H9 (cell line): Measurements from ENCODE around the gene ZNF428. TPM values are rescaled to one million over a fixed set of nuclear protein-coding genes. Genes with fewer than 3 reads are reported as not detected.

Experiments used
- DNase-seq: peaks from one replicate; pipeline ENCODE4 v3.0.0-alpha.2; 2017
- H2AFZ ChIP-seq: one replicate; pipeline ENCODE4 v1.6.1; 2013; ENCODE audit warnings: mild to moderate bottlenecking, low read length, control low read depth, moderate library complexity
- H2AK5ac ChIP-seq: 2 replicates; pipeline ENCODE4 v1.6.1; 2013; ENCODE audit warnings: low read length, control low read depth, mixed read lengths; ENCODE audit not compliant: insufficient read length
- H2BK120ac ChIP-seq: one replicate; pipeline ENCODE4 v1.6.1; 2013; ENCODE audit warnings: low read depth, mild to moderate bottlenecking, low read length, control low read depth, inconsistent platforms; ENCODE audit not compliant: poor library complexity, severe bottlenecking
- H2BK12ac ChIP-seq: 2 replicates; pipeline ENCODE4 v1.6.1; 2013; ENCODE audit warnings: low read length, control low read depth, mixed read lengths, low read depth; ENCODE audit not compliant: insufficient read length
- H2BK15ac ChIP-seq: 2 replicates; pipeline ENCODE4 v1.6.1; 2013; ENCODE audit warnings: low read depth, low read length, control low read depth
- H2BK20ac ChIP-seq: one replicate; pipeline ENCODE4 v1.6.1; 2013; ENCODE audit warnings: low read depth, mild to moderate bottlenecking, low read length, control low read depth, inconsistent platforms; ENCODE audit not compliant: poor library complexity, severe bottlenecking
- H2BK5ac ChIP-seq: 2 replicates; pipeline ENCODE4 v1.6.1; 2013; ENCODE audit warnings: low read length, control low read depth, mixed read lengths; ENCODE audit not compliant: insufficient read length
- H3K14ac ChIP-seq: 2 replicates; pipeline ENCODE4 v1.6.1; 2013; ENCODE audit warnings: low read length, control low read depth; ENCODE audit not compliant: insufficient read depth
- H3K18ac ChIP-seq: 2 replicates; pipeline ENCODE4 v1.6.1; 2013; ENCODE audit warnings: low read depth, mild to moderate bottlenecking, mixed read lengths, low read length, control low read depth; ENCODE audit not compliant: insufficient read length
- H3K23ac ChIP-seq: 2 replicates; pipeline ENCODE4 v1.6.1; 2013; ENCODE audit warnings: low read length, control low read depth, mixed read lengths, low read depth; ENCODE audit not compliant: insufficient read length
- H3K23me2 ChIP-seq: 2 replicates; pipeline ENCODE4 v1.6.1; 2013; ENCODE audit warnings: low read depth, mild to moderate bottlenecking, mixed read lengths, low read length, control low read depth; ENCODE audit not compliant: insufficient read length, poor library complexity, severe bottlenecking
- H3K27ac ChIP-seq: 2 replicates; pipeline ENCODE4 v1.5.1; 2013; ENCODE audit warnings: low read length, control low read depth, mixed read lengths, low read depth; ENCODE audit not compliant: insufficient read length
- H3K27me3 ChIP-seq: 2 replicates; pipeline ENCODE4 v1.6.1; 2013; ENCODE audit warnings: low read length, control low read depth, inconsistent platforms; ENCODE audit not compliant: insufficient read depth
- H3K4ac ChIP-seq: 2 replicates; pipeline ENCODE4 v1.6.1; 2013; ENCODE audit warnings: low read depth, mild to moderate bottlenecking, control low read depth, inconsistent platforms, low read length, moderate library complexity
- H3K4me1 ChIP-seq: 2 replicates; pipeline ENCODE4 v1.6.1; 2013; ENCODE audit warnings: low read length, control low read depth, inconsistent platforms; ENCODE audit not compliant: insufficient read depth
- H3K4me2 ChIP-seq: 2 replicates; pipeline ENCODE4 v1.6.1; 2013; ENCODE audit warnings: low read length, control low read depth, mixed read lengths; ENCODE audit not compliant: insufficient read length, insufficient read depth
- H3K56ac ChIP-seq: 2 replicates; pipeline ENCODE4 v1.6.1; 2013; ENCODE audit warnings: low read depth, mild to moderate bottlenecking, mixed read lengths, low read length, control low read depth; ENCODE audit not compliant: insufficient read length
- H3K79me1 ChIP-seq: 2 replicates; pipeline ENCODE4 v1.6.1; 2013; ENCODE audit warnings: low read depth, mild to moderate bottlenecking, moderate library complexity, low read length, control low read depth, inconsistent platforms; ENCODE audit not compliant: insufficient read depth, poor library complexity, severe bottlenecking
- H3K79me2 ChIP-seq: 2 replicates; pipeline ENCODE4 v1.6.1; 2013; ENCODE audit warnings: low read length, control low read depth, inconsistent platforms; ENCODE audit not compliant: insufficient read depth
- H3K9ac ChIP-seq: 2 replicates; pipeline ENCODE4 v1.6.1; 2013; ENCODE audit warnings: low read length, control low read depth, mixed read lengths; ENCODE audit not compliant: insufficient read length; ENCODE audit errors: extremely low read depth
- H3K9me3 ChIP-seq: one replicate; pipeline ENCODE4 v1.6.1; 2013; ENCODE audit warnings: low read depth, low read length, inconsistent platforms; ENCODE audit not compliant: control insufficient read depth
- H3T11ph ChIP-seq: one replicate; pipeline ENCODE4 v1.6.1; 2013; ENCODE audit warnings: mild to moderate bottlenecking, low read length, control low read depth, inconsistent platforms
- H4K20me1 ChIP-seq: one replicate; pipeline ENCODE4 v1.6.1; 2013; ENCODE audit not compliant: control insufficient read depth, insufficient read length, insufficient read depth
- H4K5ac ChIP-seq: 2 replicates; pipeline ENCODE4 v1.6.1; 2013; ENCODE audit warnings: low read depth, mild to moderate bottlenecking, mixed read lengths, low read length, control low read depth; ENCODE audit not compliant: insufficient read length
- H4K8ac ChIP-seq: replicated peaks from 2 replicates; pipeline ENCODE4 v1.6.1; 2013; ENCODE audit warnings: low read length, control low read depth, mixed read lengths, low read depth; ENCODE audit not compliant: insufficient read length
- H4K91ac ChIP-seq: 2 replicates; pipeline ENCODE4 v1.6.1; 2013; ENCODE audit warnings: low read depth, mild to moderate bottlenecking, moderate library complexity, mixed read lengths, low read length, control low read depth; ENCODE audit not compliant: insufficient read length
- H3K27ac Mint-ChIP-seq, 3 experiments: 2 replicates in 2 of 3; 3 replicates in 1 of 3; pipeline ENCODE4 v1.8.0; 2020 to 2021; ENCODE audit warnings: mixed read lengths in 3 of 3, mild to moderate bottlenecking in 1 of 3, moderate library complexity in 1 of 3
- H3K27me3 Mint-ChIP-seq: 2 replicates; pipeline ENCODE4 v1.8.0; 2021; ENCODE audit warnings: low read depth, mild to moderate bottlenecking, moderate library complexity, mixed read lengths
- H3K36me3 Mint-ChIP-seq, 3 experiments: 2 replicates in 2 of 3; 3 replicates in 1 of 3; pipeline ENCODE4 v1.8.0; 2020 to 2021; ENCODE audit warnings: low read depth in 3 of 3, mixed read lengths in 3 of 3; ENCODE audit not compliant: insufficient read depth in 1 of 3
- H3K4me1 Mint-ChIP-seq, 2 experiments: 2 replicates each; pipeline ENCODE4 v1.8.0; 2020; ENCODE audit warnings: mixed read lengths in 2 of 2
- H3K4me3 Mint-ChIP-seq, 2 experiments: 2 replicates in 1 of 2; 3 replicates in 1 of 2; pipeline ENCODE4 v1.8.0; 2020 to 2021; ENCODE audit warnings: mild to moderate bottlenecking in 2 of 2, mixed read lengths in 2 of 2, moderate library complexity in 1 of 2
- H3K9me3 Mint-ChIP-seq, 2 experiments: 2 replicates in 1 of 2; 3 replicates in 1 of 2; pipeline ENCODE4 v1.8.0; 2020; ENCODE audit warnings: mild to moderate bottlenecking in 2 of 2, mixed read lengths in 2 of 2, moderate library complexity in 1 of 2
- CTCF ChIP-seq: fragments of 200-600 bp; sonication (generic); conservative IDR thresholded peaks from 3 replicates; pipeline ENCODE4 v1.8.0; 2021; ENCODE audit warnings: antibody characterized with exemption, mild to moderate bottlenecking
- WGBS: extraction: QIAGEN DNeasy Blood & Tissue Kit; methylation state at CpG from one replicate; pipeline ENCODE4 v1.1.7; 2013; ENCODE audit warnings: missing lambda C conversion rate, low lambda C conversion rate, mixed read lengths; ENCODE audit not compliant: insufficient read length; ENCODE audit errors: extremely low coverage; 5-methylcytosine and 5-hydroxymethylcytosine counted together
- total RNA-seq: library from RNA; stranded (reverse); gene quantifications from 2 replicates; pipeline ENCODE4 v1.2.1, GENCODE V29; 2021

Gene ZNF428
- total RNA-seq, 1 experiment from 2014 or later = 30.3 TPM

- Histone ChIP-seq H3K27me3 (peaks cover 24% of the 10 kb centered on the region; the same call in 1 of the 2 replicates), H3K4me2 (no peak overlapping the region), H4K8ac (no peak overlapping the region), H2BK15ac (no peak overlapping the region), H2AFZ (no peak overlapping the region), H3T11ph (no peak overlapping the region), H2BK120ac (no peak overlapping the region), H3K23ac (no peak overlapping the region), H2BK5ac (no peak overlapping the region), H2BK12ac (no peak overlapping the region), H3K9me3 (no peaks in the 10 kb centered on the region), H3K9ac (no peak overlapping the region), H4K91ac (no peak overlapping the region), H3K56ac (no peak overlapping the region), H3K79me2 (no peaks in the 10 kb centered on the region), H3K79me1 (no peaks in the 10 kb centered on the region), H3K14ac (no peak overlapping the region), H4K5ac (no peak overlapping the region), H3K4ac (no peak overlapping the region), H4K20me1 (no peaks in the 10 kb centered on the region), H3K18ac (no peak overlapping the region), H2BK20ac (no peak overlapping the region), H3K4me1 (0 out of 2 replicates have a peak, but pooled peaks cover 2% of the 10 kb centered on the region), H3K23me2 (peaks cover 13% of the 10 kb centered on the region), H3K27ac (no peak overlapping the region), H2AK5ac (no peak overlapping the region)
- TF ChIP-seq CTCF = no peak
- no peak overlapping the region for H3K4me3 Mint-ChIP-seq
- H3K27ac Mint-ChIP-seq = no peak overlapping the region
- peaks cover 11 to 19% of the 10 kb centered on the region in 2 experiments; a peak in 4 of 5 replicates for H3K9me3 Mint-ChIP-seq
- DNase-seq = no peak
- H3K4me1 Mint-ChIP-seq = peaks cover 12 to 22% of the 10 kb centered on the region in 2 experiments
- peaks cover 63% of the 10 kb centered on the region for H3K27me3 Mint-ChIP-seq
- no CpG with 5 or more reads among the region's 4 CpGs for WGBS
- H3K36me3 Mint-ChIP-seq = peaks cover 8 to 16% (median 16%) of the 10 kb centered on the region in 3 experiments
These were observed 23.1 kb upstream of the ZNF428 start for GRCh38 chr19:43642531-43642930.
